OCI-LY1 (cell line): Measurements from ENCODE around the gene NME3.

ENCODE experiments used
- H2AFZ ChIP-seq: fragments of 200-600 bp; sonication (generic), shearing (Covaris generic); 2 replicates; pipeline ENCODE4 v1.6.0; 2014; ENCODE audit warnings: antibody characterized with exemption, mild to moderate bottlenecking, low read length
- H3F3A ChIP-seq: fragments of 200-600 bp; sonication (generic), shearing (Covaris generic); 2 replicates; pipeline ENCODE4 v1.6.0; 2014; ENCODE audit warnings: mild to moderate bottlenecking, antibody characterized with exemption, low read length, moderate library complexity; ENCODE audit not compliant: insufficient read depth
- H3K27ac ChIP-seq: fragments of 200-600 bp; sonication (generic); 2 replicates; pipeline ENCODE4 v1.5.1; 2014; ENCODE audit warnings: low read length, mixed run types, mild to moderate bottlenecking, low read depth; ENCODE audit not compliant: poor library complexity, severe bottlenecking
- H3K27me3 ChIP-seq: fragments of 200-600 bp; sonication (generic); 2 replicates; pipeline ENCODE4 v1.6.0; 2014; ENCODE audit warnings: antibody characterized with exemption, mild to moderate bottlenecking, low read length, moderate library complexity; ENCODE audit not compliant: insufficient read depth
- H3K36me3 ChIP-seq: fragments of 200-600 bp; sonication (generic); 2 replicates; pipeline ENCODE4 v1.6.1; 2014; ENCODE audit warnings: mild to moderate bottlenecking, antibody characterized with exemption, low read length, moderate library complexity, mixed read lengths; ENCODE audit not compliant: insufficient read depth
- H3K4me1 ChIP-seq: fragments of 200-600 bp; sonication (generic); 2 replicates; pipeline ENCODE4 v1.5.1; 2014; ENCODE audit warnings: mild to moderate bottlenecking, low read length, moderate library complexity; ENCODE audit not compliant: insufficient read depth, severe bottlenecking
- H3K4me2 ChIP-seq: fragments of 200-600 bp; sonication (generic), shearing (Covaris generic); 2 replicates; pipeline ENCODE4 v1.6.1; 2014; ENCODE audit warnings: low read length
- H3K4me3 ChIP-seq: fragments of 200-600 bp; sonication (generic); 2 replicates; pipeline ENCODE4 v1.5.1; 2014; ENCODE audit warnings: low read length, low read depth, mild to moderate bottlenecking, mixed read lengths; ENCODE audit not compliant: poor library complexity, severe bottlenecking
- H3K79me2 ChIP-seq: fragments of 200-600 bp; shearing (Covaris generic); 2 replicates; pipeline ENCODE4 v1.6.1; 2016; ENCODE audit warnings: mixed run types, low read length, mixed read lengths; ENCODE audit not compliant: insufficient read depth
- H3K9ac ChIP-seq: fragments of 200-600 bp; sonication (generic), shearing (Covaris generic); 2 replicates; pipeline ENCODE4 v1.6.1; 2014; ENCODE audit warnings: mild to moderate bottlenecking, low read length, mixed read lengths
- H3K9me2 ChIP-seq: fragments of 200-600 bp; sonication (generic), shearing (Covaris generic); 2 replicates; pipeline ENCODE4 v1.6.1; 2014; ENCODE audit warnings: low read depth, mild to moderate bottlenecking, low read length, mixed read lengths
- H3K9me3 ChIP-seq: fragments of 200-600 bp; shearing (Covaris generic); 2 replicates; pipeline ENCODE4 v1.6.1; 2014; ENCODE audit warnings: low read length, mixed read lengths
- H4K20me1 ChIP-seq: fragments of 200-600 bp; sonication (generic), shearing (Covaris generic); 2 replicates; pipeline ENCODE4 v1.6.0; 2016; ENCODE audit warnings: mild to moderate bottlenecking, low read length; ENCODE audit not compliant: insufficient read depth
- CTCF ChIP-seq: fragments of 200-600 bp; sonication (generic), shearing (Covaris generic); IDR thresholded peaks from 2 replicates; pipeline ENCODE4 v1.5.1; 2017; ENCODE audit warnings: mild to moderate bottlenecking, antibody characterized with exemption, low read length, moderate library complexity, mixed read lengths
- EZH2 ChIP-seq: fragments of 200-600 bp; sonication (generic), shearing (Covaris generic); IDR thresholded peaks from 2 replicates; pipeline ENCODE4 v1.8.0; 2017; ENCODE audit warnings: borderline replicate concordance, mixed run types, mild to moderate bottlenecking, antibody characterized with exemption, low read length, moderate library complexity, mixed read lengths

NME3 gene

GRCh38 chr16:1794221-1794871 is 23.0 kb upstream of the NME3 start:
- no peak overlapping the region for H3K4me3 ChIP-seq
- H3K4me2 ChIP-seq: no peak overlapping the region
- no peaks in the 10 kb centered on the region for H3F3A ChIP-seq
- H2AFZ ChIP-seq: no peak overlapping the region
- H3K9me3 ChIP-seq: peaks cover 3% of the 10 kb centered on the region; the same call in 1 of the 2 replicates
- H3K27ac ChIP-seq: no peak overlapping the region
- TF ChIP-seq CTCF (no peak), EZH2 (no peak)
- no peaks in the 10 kb centered on the region for H3K27me3 ChIP-seq
- no peak overlapping the region for H3K9ac ChIP-seq
- no peaks in the 10 kb centered on the region for H3K9me2 ChIP-seq
- no peaks in the 10 kb centered on the region for H3K79me2 ChIP-seq
- peaks cover 8% of the 10 kb centered on the region for H3K36me3 ChIP-seq
- no peaks in the 10 kb centered on the region for H4K20me1 ChIP-seq
- H3K4me1 ChIP-seq: no peaks in the 10 kb centered on the region

- Histone ChIP-seq H3F3A (no peaks in the 10 kb centered on the region), H3K27me3 (no peaks in the 10 kb centered on the region), H2AFZ (no peak within 1 kb of the TSS), H3K9me2 (no peaks in the 10 kb centered on the region), H3K4me3 (no peak within 1 kb of the TSS), H3K4me1 (no peaks in the 10 kb centered on the region), H3K36me3 (peaks cover 9% of the 10 kb centered on the region), H4K20me1 (no peaks in the 10 kb centered on the region), H3K9me3 (peaks cover 3% of the 10 kb centered on the region; the same call in 1 of the 2 replicates), H3K9ac (no peak within 1 kb of the TSS), H3K4me2 (no peak within 1 kb of the TSS), H3K27ac (no peak within 1 kb of the TSS), H3K79me2 (no peaks in the 10 kb centered on the region)
- TF ChIP-seq CTCF: no peak
- TF ChIP-seq EZH2: no peak
Observed at GRCh38 chr16:1793578-1794220, 22.4 kb upstream of the NME3 start, which contains the start of gene IGFALS. Gene IGFALS, minus strand, starts transcription at chr16:1793705. Its CDS starts 53 bp downstream, at chr16:1793652.

GRCh38 chr16:1792836-1793577 is 21.7 kb upstream of the NME3 start:
- H3K79me2 ChIP-seq: no peaks in the 10 kb centered on the region
- no peak for TF ChIP-seq CTCF
- TF ChIP-seq EZH2: no peak
- peaks cover 15% of the 10 kb centered on the region for H3K36me3 ChIP-seq
- H3K9me3 ChIP-seq: peaks cover 2% of the 10 kb centered on the region; the same call in 1 of the 2 replicates
- no peaks in the 10 kb centered on the region for H3K4me1 ChIP-seq
- H3K4me2 ChIP-seq: no peak overlapping the region
- no peaks in the 10 kb centered on the region for H4K20me1 ChIP-seq
- H3F3A ChIP-seq: no peaks in the 10 kb centered on the region
- H3K9ac ChIP-seq: no peak overlapping the region
- no peak overlapping the region for H2AFZ ChIP-seq
- H3K27ac ChIP-seq: no peak overlapping the region
- no peak overlapping the region for H3K4me3 ChIP-seq
- no peaks in the 10 kb centered on the region for H3K27me3 ChIP-seq
- H3K9me2 ChIP-seq: no peaks in the 10 kb centered on the region
